NB4 (cell line): Measurements from ENCODE around the gene CFAP57.

Experiments used
- POLR2A ChIP-seq: IDR thresholded peaks from 2 replicates; pipeline ENCODE4 v1.6.1; 2011; ENCODE audit warnings: mild to moderate bottlenecking; ENCODE audit not compliant: insufficient read length; ENCODE audit errors: extremely low read depth
- TF ChIP-seq, protein P1 (sequence below): IDR thresholded peaks from one replicate; pipeline ENCODE4 v1.5.1; 2012; ENCODE audit warnings: low read depth, low read length
- TF ChIP-seq, protein P2 (sequence below): IDR thresholded peaks from 2 replicates; pipeline ENCODE4 v1.6.1; 2011; ENCODE audit warnings: low read depth, low read length

DNA sequence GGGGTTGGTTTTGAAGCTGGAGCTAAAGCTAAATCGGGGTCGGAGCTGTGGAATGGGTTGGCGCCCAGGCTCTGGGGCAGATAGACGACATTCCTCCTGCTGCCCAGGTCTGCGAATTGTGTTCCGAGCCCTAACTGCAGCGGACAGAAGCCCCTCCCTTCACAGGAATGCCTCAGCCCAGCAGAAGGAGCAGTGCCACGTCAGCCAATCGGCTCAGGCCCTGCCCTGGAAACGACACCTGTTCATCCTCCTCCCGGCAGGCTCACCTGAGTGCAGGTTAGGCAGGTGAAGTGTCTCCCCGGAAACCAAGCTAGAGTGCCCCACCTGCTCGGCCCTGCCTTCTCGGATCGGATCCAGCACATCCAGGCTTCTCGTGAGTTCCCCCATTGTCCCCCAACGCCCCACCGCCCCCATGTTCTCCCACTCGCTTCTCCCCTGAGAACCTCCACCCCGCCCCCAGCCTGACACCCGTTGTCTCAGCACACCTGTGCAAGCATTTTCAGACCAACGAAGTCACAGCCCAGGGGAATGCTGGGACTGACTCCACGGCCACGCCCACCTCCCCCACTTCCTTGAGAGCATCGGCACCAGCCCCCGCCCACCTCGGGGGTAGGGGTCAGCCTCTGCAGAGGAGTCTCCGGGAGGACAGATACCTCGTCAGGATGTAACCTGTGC is 98.4 kb downstream of the CFAP57 start:
- TF ChIP-seq, protein P1, sequence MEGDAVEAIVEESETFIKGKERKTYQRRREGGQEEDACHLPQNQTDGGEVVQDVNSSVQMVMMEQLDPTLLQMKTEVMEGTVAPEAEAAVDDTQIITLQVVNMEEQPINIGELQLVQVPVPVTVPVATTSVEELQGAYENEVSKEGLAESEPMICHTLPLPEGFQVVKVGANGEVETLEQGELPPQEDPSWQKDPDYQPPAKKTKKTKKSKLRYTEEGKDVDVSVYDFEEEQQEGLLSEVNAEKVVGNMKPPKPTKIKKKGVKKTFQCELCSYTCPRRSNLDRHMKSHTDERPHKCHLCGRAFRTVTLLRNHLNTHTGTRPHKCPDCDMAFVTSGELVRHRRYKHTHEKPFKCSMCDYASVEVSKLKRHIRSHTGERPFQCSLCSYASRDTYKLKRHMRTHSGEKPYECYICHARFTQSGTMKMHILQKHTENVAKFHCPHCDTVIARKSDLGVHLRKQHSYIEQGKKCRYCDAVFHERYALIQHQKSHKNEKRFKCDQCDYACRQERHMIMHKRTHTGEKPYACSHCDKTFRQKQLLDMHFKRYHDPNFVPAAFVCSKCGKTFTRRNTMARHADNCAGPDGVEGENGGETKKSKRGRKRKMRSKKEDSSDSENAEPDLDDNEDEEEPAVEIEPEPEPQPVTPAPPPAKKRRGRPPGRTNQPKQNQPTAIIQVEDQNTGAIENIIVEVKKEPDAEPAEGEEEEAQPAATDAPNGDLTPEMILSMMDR, result no peak
- no peak for TF ChIP-seq POLR2A
- TF ChIP-seq, protein P2, sequence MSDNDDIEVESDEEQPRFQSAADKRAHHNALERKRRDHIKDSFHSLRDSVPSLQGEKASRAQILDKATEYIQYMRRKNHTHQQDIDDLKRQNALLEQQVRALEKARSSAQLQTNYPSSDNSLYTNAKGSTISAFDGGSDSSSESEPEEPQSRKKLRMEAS, result no peak
